Testis (tissue), 3 donors: ENCODE measurements around the gene NMT1. TPM values are rescaled to one million over a fixed set of nuclear protein-coding genes. Genes with fewer than 3 reads are reported as not detected.

Experiments used
- DNase-seq: peaks from one replicate; pipeline ENCODE4 v3.0.0-alpha.2; 2019
- H3K27ac ChIP-seq, 2 donors: fragments of 200-600 bp; sonication (generic); one replicate each; pipeline ENCODE4 v1.5.1; 2019
- H3K27me3 ChIP-seq: fragments of 200-600 bp; sonication (generic); one replicate; pipeline ENCODE4 v1.5.1; 2019
- H3K36me3 ChIP-seq: fragments of 200-600 bp; sonication (generic); one replicate; pipeline ENCODE4 v1.5.1; 2017; ENCODE audit warnings: low read depth; ENCODE audit errors: missing control alignments
- H3K4me1 ChIP-seq: fragments of 200-600 bp; sonication (generic); one replicate; pipeline ENCODE4 v1.5.1; 2019
- H3K4me3 ChIP-seq, 2 donors: fragments of 200-600 bp; sonication (generic); one replicate each; pipeline ENCODE4 v1.5.1; 2017 to 2019
- H3K9me3 ChIP-seq: fragments of 200-600 bp; sonication (generic); one replicate; pipeline ENCODE4 v1.5.1; 2017
- CTCF ChIP-seq, 3 experiments: fragments of 450-650 bp in 2 of 3; fragments of 200-600 bp in 1 of 3; sonication (generic) in 1 of 3; IDR thresholded peaks; one replicate each; pipeline ENCODE4 v1.5.1; 2016 to 2019; ENCODE audit warnings: antibody characterized with exemption in 3 of 3, mild to moderate bottlenecking in 2 of 3, moderate library complexity in 1 of 3
- POLR2A ChIP-seq: fragments of 450-650 bp; IDR thresholded peaks from one replicate; pipeline ENCODE4 v1.6.1; 2017; ENCODE audit warnings: antibody characterized with exemption, mild to moderate bottlenecking, moderate library complexity
- WGBS, 2 donors: methylation state at CpG; one replicate each; pipeline ENCODE4 v1.1.5; 2018; 5-methylcytosine and 5-hydroxymethylcytosine counted together
- intact Hi-C: fragments of 100-400 bp; cut with DNase I; formaldehyde crosslinking; loops from one replicate; pipeline ENCODE4 v1.15.1; 2023; ENCODE audit warnings: low total_unique reads
- polyA plus RNA-seq: library from polyadenylated mRNA; stranded (reverse); fragments of 350-450 nt; fragmentation: Illumina TruSeq; extraction: RNeasy Lipid Tissue Mini Kit (QIAGEN cat#74804); gene quantifications from one replicate; pipeline ENCODE4 v1.2.3, GENCODE V29; 2014; ENCODE audit warnings: low read depth, low replicate concordance; ENCODE audit not compliant: insufficient read depth
- total RNA-seq, 2 donors: library from RNA; depleted of rRNA; stranded (reverse); fragments of >200 nt; gene quantifications; one replicate each; pipeline ENCODE4 v1.2.3, GENCODE V29; 2016

The NMT1 gene
- total and polyA plus RNA-seq, 3 donors from 2014 or later: 76.1 to 143 (median 79.0) TPM

- no peaks in the 10 kb centered on the region for H3K9me3 ChIP-seq
- H3K4me1 ChIP-seq: peaks cover 23% of the 10 kb centered on the region
- H3K4me3 ChIP-seq: peak overlapping the region; percentile 47 to 55
- 0 to 14% methylated on average over 12 to 20 of the region's 21 CpGs for WGBS, 2 donors
- H3K36me3 ChIP-seq: no peaks in the 10 kb centered on the region
- peak overlapping the region; percentile 93 to 98 for H3K27ac ChIP-seq
- H3K27me3 ChIP-seq: no peaks in the 10 kb centered on the region
- intact Hi-C loops: no loop called here
- TF ChIP-seq CTCF (IDR thresholded peaks at IDR 0.05) (no peak), POLR2A (no peak)
- DNase-seq: peak; percentile 90
Observed at GRCh38 chr17:45143767-45144198, 82.7 kb downstream of the NMT1 start.

- 5 to 8% methylated on average over 17 to 69 of the region's 71 CpGs for WGBS, 2 donors
Observed at GRCh38 chr17:45144199-45145034, 83.3 kb downstream of the NMT1 start.

GRCh38 chr17:45145035-45145389 is 83.9 kb downstream of the NMT1 start:
- TF ChIP-seq CTCF (IDR thresholded peaks at IDR 0.05): no peak
- no peak for TF ChIP-seq POLR2A
- peak overlapping the region; percentile 93 to 98 for H3K27ac ChIP-seq
- intact Hi-C loops: no loop called here
- peaks cover 23% of the 10 kb centered on the region for H3K4me1 ChIP-seq
- H3K36me3 ChIP-seq: no peaks in the 10 kb centered on the region
- no peaks in the 10 kb centered on the region for H3K9me3 ChIP-seq
- no peaks in the 10 kb centered on the region for H3K27me3 ChIP-seq
- DNase-seq: no peak
- 35 to 53% methylated on average over 8 of the region's 8 CpGs for WGBS, 2 donors
- H3K4me3 ChIP-seq: peak overlapping the region in 1 of 2 donors; percentile 55

More at GRCh38 chr17:45144199-45145034, 83.3 kb downstream of the NMT1 start:
- intact Hi-C loops: no loop called here
- Histone ChIP-seq H3K9me3 (no peaks in the 10 kb centered on the region), H3K4me1 (peaks cover 23% of the 10 kb centered on the region), H3K4me3 (peak overlapping the region; percentile 47 to 55), H3K27me3 (no peaks in the 10 kb centered on the region), H3K36me3 (no peaks in the 10 kb centered on the region), H3K27ac (peak overlapping the region; percentile 93 to 98)
- peak; percentile 49 for DNase-seq
- TF ChIP-seq CTCF (IDR thresholded peaks at IDR 0.05) (no peak), POLR2A (no peak)

GRCh38 chr17:45146166-45146565 is 85.0 kb downstream of the NMT1 start:
- Histone ChIP-seq H3K36me3 (no peaks in the 10 kb centered on the region), H3K9me3 (no peaks in the 10 kb centered on the region), H3K27ac (peak overlapping the region; percentile 97 to 99), H3K4me1 (peaks cover 26% of the 10 kb centered on the region), H3K27me3 (no peaks in the 10 kb centered on the region), H3K4me3 (no peak overlapping the region)
- intact Hi-C loops: no loop called here
- DNase-seq: no peak
- no peak for TF ChIP-seq POLR2A
- 85 to 91% methylated on average over 10 of the region's 10 CpGs for WGBS, 2 donors

GRCh38 chr17:45146592-45146889 is 85.4 kb downstream of the NMT1 start:
- intact Hi-C loops: no loop called here
- Histone ChIP-seq H3K4me3 (peak overlapping the region in 1 of 2 donors; percentile 91), H3K36me3 (no peaks in the 10 kb centered on the region)

More at GRCh38 chr17:45146592-45146889, 85.4 kb downstream of the NMT1 start:
- Histone ChIP-seq H3K4me1 (peaks cover 30% of the 10 kb centered on the region), H3K27me3 (no peaks in the 10 kb centered on the region), H3K27ac (peak overlapping the region; percentile 97 to 99), H3K9me3 (no peaks in the 10 kb centered on the region)
- no peak for TF ChIP-seq POLR2A
- no peak for TF ChIP-seq CTCF (IDR thresholded peaks at IDR 0.05)
- 37 to 45% methylated on average over 4 of the region's 4 CpGs for WGBS, 2 donors
- no peak for DNase-seq
